ENCODE measurements around the gene PSMB4. TPM values are rescaled to one million over a fixed set of nuclear protein-coding genes. Genes with fewer than 3 reads are reported as not detected.

PSMB4 gene
- total and polyA plus RNA-seq, 2 donors (not counting 1 experiment from before 2014, with no cell fraction given), result 201 to 334 TPM

DNA sequence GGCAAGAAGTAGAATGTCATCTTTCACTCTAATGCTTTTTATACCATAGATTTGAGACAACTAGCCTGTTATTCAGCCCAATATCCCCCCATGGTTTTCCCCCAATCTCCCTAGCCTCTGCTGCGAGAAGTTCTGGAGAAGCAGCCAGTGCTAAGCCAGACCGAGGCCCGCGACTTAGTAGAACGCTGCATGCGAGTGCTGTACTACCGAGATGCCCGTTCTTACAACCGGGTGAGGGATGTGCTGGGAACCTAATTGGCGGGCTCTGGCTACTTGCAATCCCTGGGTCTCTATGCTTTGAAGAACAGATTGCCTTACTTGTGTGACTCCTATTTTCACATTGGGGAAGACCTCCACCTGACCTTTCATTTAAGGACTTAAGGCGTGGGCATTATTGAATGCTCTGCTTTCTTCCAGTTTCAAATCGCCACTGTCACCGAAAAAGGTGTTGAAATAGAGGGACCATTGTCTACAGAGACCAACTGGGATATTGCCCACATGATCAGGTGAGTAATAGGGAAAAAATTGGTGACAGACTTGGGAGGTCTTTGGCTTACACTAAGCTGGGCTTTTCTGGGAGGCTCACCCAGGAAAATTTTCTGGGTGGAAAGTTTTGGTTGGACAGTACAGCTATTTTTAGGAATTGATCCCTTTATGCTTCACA lies 1.9 kb downstream of the PSMB4 start:
- Mint-ChIP-seq H3K9me3 (ENCODE audit: insufficient read depth) (no peaks in the 10 kb centered on the region), H3K27ac (no peak overlapping the region), H3K27me3 (no peaks in the 10 kb centered on the region), H3K4me3 (peak overlapping the region; percentile 93), H3K4me1 (peaks cover 26% of the 10 kb centered on the region)
- intact Hi-C loops (cut with micrococcal nuclease), result no loop called here
- H3K36me3 ChIP-seq (replicated peaks in 1 of 2; ENCODE audit: control extremely low read depth in 1 of 2, control insufficient read depth in 1 of 2, extremely low read depth in 1 of 2, insufficient read depth in 2 of 2, low read length in 1 of 2), result peaks cover 2 to 48% of the 10 kb centered on the region in 2 experiments
- H3K9me3 ChIP-seq (ENCODE audit: control extremely low read depth in 1 of 3, control insufficient read depth in 2 of 3, insufficient read depth in 1 of 3, low read length in 2 of 3), result no peaks in the 10 kb centered on the region
- WGBS (ENCODE audit: insufficient coverage), result 98% methylated on average over 12 of the region's 13 CpGs
- no peak for DNase-seq
- no peak overlapping the region for H2AFZ ChIP-seq (ENCODE audit: insufficient read depth, low read depth, low read length, poor library complexity, severe bottlenecking)
- no peaks in the 10 kb centered on the region for H3K27me3 ChIP-seq (replicated peaks in 1 of 4; ENCODE audit: control extremely low read depth in 1 of 4, control insufficient read depth in 3 of 4, insufficient read depth in 4 of 4, low read length in 3 of 4)
- H3K79me2 ChIP-seq (ENCODE audit: control insufficient read depth, insufficient read depth, low read length), result peaks cover 14% of the 10 kb centered on the region
- TF ChIP-seq, protein P1, sequence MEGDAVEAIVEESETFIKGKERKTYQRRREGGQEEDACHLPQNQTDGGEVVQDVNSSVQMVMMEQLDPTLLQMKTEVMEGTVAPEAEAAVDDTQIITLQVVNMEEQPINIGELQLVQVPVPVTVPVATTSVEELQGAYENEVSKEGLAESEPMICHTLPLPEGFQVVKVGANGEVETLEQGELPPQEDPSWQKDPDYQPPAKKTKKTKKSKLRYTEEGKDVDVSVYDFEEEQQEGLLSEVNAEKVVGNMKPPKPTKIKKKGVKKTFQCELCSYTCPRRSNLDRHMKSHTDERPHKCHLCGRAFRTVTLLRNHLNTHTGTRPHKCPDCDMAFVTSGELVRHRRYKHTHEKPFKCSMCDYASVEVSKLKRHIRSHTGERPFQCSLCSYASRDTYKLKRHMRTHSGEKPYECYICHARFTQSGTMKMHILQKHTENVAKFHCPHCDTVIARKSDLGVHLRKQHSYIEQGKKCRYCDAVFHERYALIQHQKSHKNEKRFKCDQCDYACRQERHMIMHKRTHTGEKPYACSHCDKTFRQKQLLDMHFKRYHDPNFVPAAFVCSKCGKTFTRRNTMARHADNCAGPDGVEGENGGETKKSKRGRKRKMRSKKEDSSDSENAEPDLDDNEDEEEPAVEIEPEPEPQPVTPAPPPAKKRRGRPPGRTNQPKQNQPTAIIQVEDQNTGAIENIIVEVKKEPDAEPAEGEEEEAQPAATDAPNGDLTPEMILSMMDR (IDR thresholded peaks at IDR 0.05), result no peak
- no peak for TF ChIP-seq EZH2 (IDR thresholded peaks at IDR 0.05; ENCODE audit: borderline replicate concordance, insufficient read depth, low read depth, low read length, poor library complexity, severe bottlenecking)
- no peak overlapping the region for H3K4me3 ChIP-seq (ENCODE audit: control extremely low read depth in 1 of 5, extremely low read depth in 1 of 5, insufficient read depth in 1 of 5, low read depth in 2 of 5, low read length in 4 of 5)
- H3K4me2 ChIP-seq (replicated peaks; ENCODE audit: low read depth, low read length, poor library complexity, severe bottlenecking), result no peak overlapping the region
- no peak overlapping the region for H3K9ac ChIP-seq (ENCODE audit: low read length)
- peak overlapping the region; percentile 88 to 95 for H3K27ac ChIP-seq (ENCODE audit: low read length in 2 of 2)
- ChIA-PET CTCF (interaction anchor here (6.2 kb wide), 1 partner anchor 100 kb away, joined by 28 read pairs; no protein-coding TSS in a partner anchor), POLR2A (no interaction called here)
- no peak for ATAC-seq (ENCODE audit: low read depth)
- peaks cover 12% of the 10 kb centered on the region for H4K20me1 ChIP-seq (ENCODE audit: control insufficient read depth, insufficient read depth, low read length, poor library complexity, severe bottlenecking)
- peaks cover 8 to 21% of the 10 kb centered on the region in 2 donors for H3K4me1 ChIP-seq (ENCODE audit: control insufficient read depth in 2 of 2, insufficient read depth in 2 of 2, low read length in 2 of 2)

DNA sequence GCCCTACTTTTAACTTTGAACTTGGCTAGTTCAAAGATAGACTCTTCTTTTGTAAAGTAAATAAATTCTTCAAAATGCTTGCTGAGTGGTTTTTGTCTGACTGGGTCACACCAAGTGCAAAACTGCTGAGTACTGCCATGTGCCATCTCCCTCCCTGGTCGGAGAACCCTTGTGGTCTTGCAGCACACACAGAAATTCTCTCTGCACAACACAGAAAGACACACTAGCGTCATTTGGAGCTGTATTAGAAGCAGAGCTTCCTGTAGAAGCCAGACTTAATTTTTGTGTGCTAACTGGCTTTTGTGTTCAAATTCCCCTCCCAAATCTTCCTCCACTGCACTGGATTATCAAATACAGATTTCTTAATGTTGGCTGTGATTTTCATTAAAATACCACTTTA lies 2.5 kb downstream of the PSMB4 start:
- Histone ChIP-seq H3K9ac (ENCODE audit: low read length) (no peak overlapping the region), H3K27ac (ENCODE audit: low read length in 2 of 2) (no peak overlapping the region), H3K27me3 (replicated peaks in 1 of 4; ENCODE audit: control extremely low read depth in 1 of 4, control insufficient read depth in 3 of 4, insufficient read depth in 4 of 4, low read length in 3 of 4) (no peaks in the 10 kb centered on the region), H3K9me3 (ENCODE audit: control extremely low read depth in 1 of 3, control insufficient read depth in 2 of 3, insufficient read depth in 1 of 3, low read length in 2 of 3) (no peaks in the 10 kb centered on the region), H3K4me3 (ENCODE audit: control extremely low read depth in 1 of 5, extremely low read depth in 1 of 5, insufficient read depth in 1 of 5, low read depth in 2 of 5, low read length in 4 of 5) (no peak overlapping the region), H3K79me2 (ENCODE audit: control insufficient read depth, insufficient read depth, low read length) (peaks cover 14% of the 10 kb centered on the region), H4K20me1 (ENCODE audit: control insufficient read depth, insufficient read depth, low read length, poor library complexity, severe bottlenecking) (peaks cover 12% of the 10 kb centered on the region), H3K4me1 (ENCODE audit: control insufficient read depth in 2 of 2, insufficient read depth in 2 of 2, low read length in 2 of 2) (peaks cover 8 to 21% of the 10 kb centered on the region in 2 donors), H2AFZ (ENCODE audit: insufficient read depth, low read depth, low read length, poor library complexity, severe bottlenecking) (no peak overlapping the region), H3K4me2 (replicated peaks; ENCODE audit: low read depth, low read length, poor library complexity, severe bottlenecking) (no peak overlapping the region), H3K36me3 (replicated peaks in 1 of 2; ENCODE audit: control extremely low read depth in 1 of 2, control insufficient read depth in 1 of 2, extremely low read depth in 1 of 2, insufficient read depth in 2 of 2, low read length in 1 of 2) (peaks cover 2 to 54% of the 10 kb centered on the region in 2 experiments)
- Mint-ChIP-seq H3K27ac (peak overlapping the region; percentile 24), H3K9me3 (ENCODE audit: insufficient read depth) (no peaks in the 10 kb centered on the region), H3K27me3 (no peaks in the 10 kb centered on the region), H3K4me1 (peaks cover 26% of the 10 kb centered on the region), H3K4me3 (peak overlapping the region; percentile 43)
- WGBS (ENCODE audit: insufficient coverage), result 100% methylated on average over 1 of the region's 2 CpGs
- TF ChIP-seq, protein P1 (IDR thresholded peaks at IDR 0.05), result no peak
- TF ChIP-seq EZH2 (IDR thresholded peaks at IDR 0.05; ENCODE audit: borderline replicate concordance, insufficient read depth, low read depth, low read length, poor library complexity, severe bottlenecking), result no peak
- intact Hi-C loops (cut with micrococcal nuclease), result no loop called here
- ChIA-PET POLR2A (interaction anchor here (0.6 kb wide), 2 partner anchors 30 to 337 kb away, joined by 3 to 6 read pairs; no protein-coding TSS in a partner anchor), CTCF (interaction anchor here (1.6 to 6.2 kb wide), 2 partner anchors 62 to 100 kb away, joined by 7 to 28 read pairs; no protein-coding TSS in a partner anchor)
- DNase-seq (no peak), ATAC-seq (ENCODE audit: low read depth) (no peak)

All from B cell (primary cell).